RKO (cell line): ENCODE measurements around the gene ZNF215.
"Not testable (repeated sequence)": the region's sequence is repeated elsewhere in the genome, so short reads cannot be mapped to it uniquely, and the experiment has no call there.

ENCODE experiments used
- DNase-seq: peaks from one replicate; pipeline ENCODE4 v3.0.0-alpha.2; 2016; ENCODE audit warnings: low spot score

The ZNF215 gene

GRCh38 chr11:6926208-6927029 is at the start of gene ZNF215:
Gene ZNF215, plus strand, starts transcription at chr11:6926426. Its CDS starts 5,847 bp downstream, at chr11:6932273.
- peak; percentile 98 for DNase-seq

- DNase-seq = no peak
These were observed 49.3 kb upstream of the ZNF215 start for GRCh38 chr11:6876914-6877313.

GRCh38 chr11:6882751-6883150 is 43.5 kb upstream of the ZNF215 start:
- DNase-seq = no peak

- DNase-seq = not testable (repeated sequence)
These were observed 38.5 kb upstream of the ZNF215 start for GRCh38 chr11:6887711-6888110.

GRCh38 chr11:6888830-6889229 is 37.4 kb upstream of the ZNF215 start:
- no peak for DNase-seq

- DNase-seq = no peak
These were observed 36.4 kb upstream of the ZNF215 start for GRCh38 chr11:6889835-6890234.

- DNase-seq = no peak
These were observed 33.8 kb upstream of the ZNF215 start, which contains the start of gene OR2D2 for GRCh38 chr11:6892400-6892799. Gene OR2D2, minus strand, starts transcription at chr11:6892500. Its CDS starts 0 bp downstream, at chr11:6892500.

GRCh38 chr11:6894097-6894496 is 32.1 kb upstream of the ZNF215 start:
- DNase-seq = no peak

GRCh38 chr11:6895010-6895409 is 31.2 kb upstream of the ZNF215 start:
- no peak for DNase-seq

GRCh38 chr11:6898911-6899310 is 27.3 kb upstream of the ZNF215 start:
- no peak for DNase-seq

- DNase-seq = no peak
These were observed 25.8 kb upstream of the ZNF215 start for GRCh38 chr11:6900327-6900999.

- not testable (repeated sequence) for DNase-seq
These were observed 21.4 kb upstream of the ZNF215 start for GRCh38 chr11:6904804-6905203.

GRCh38 chr11:6911378-6911777 is 14.8 kb upstream of the ZNF215 start:
- DNase-seq = no peak

GRCh38 chr11:6911948-6912347 is 14.3 kb upstream of the ZNF215 start:
- peak; percentile 60 for DNase-seq

- no peak for DNase-seq
These were observed 6.5 kb upstream of the ZNF215 start for GRCh38 chr11:6919698-6920097.

GRCh38 chr11:6920702-6921101 is 5.5 kb upstream of the ZNF215 start, which contains the start of gene OR2D3:
Gene OR2D3, plus strand, starts transcription at chr11:6921002. Its CDS starts 0 bp downstream, at chr11:6921002.
- DNase-seq = no peak

- DNase-seq = no peak
These were observed 1.1 kb upstream of the ZNF215 start for GRCh38 chr11:6925007-6925577.

GRCh38 chr11:6925636-6926207 is 504 bp upstream of the ZNF215 start:
- DNase-seq = peak; percentile 68

GRCh38 chr11:6927030-6927617 is 898 bp downstream of the ZNF215 start:
- no peak for DNase-seq

- no peak for DNase-seq
These were observed 2.7 kb downstream of the ZNF215 start for GRCh38 chr11:6928916-6929315.

GRCh38 chr11:6931146-6931713 is 5.0 kb downstream of the ZNF215 start:
- no peak for DNase-seq

GRCh38 chr11:6932145-6932544 is 5.9 kb downstream of the ZNF215 start:
- DNase-seq = no peak
